ENCODE results near the gene RNF224.

DNA sequence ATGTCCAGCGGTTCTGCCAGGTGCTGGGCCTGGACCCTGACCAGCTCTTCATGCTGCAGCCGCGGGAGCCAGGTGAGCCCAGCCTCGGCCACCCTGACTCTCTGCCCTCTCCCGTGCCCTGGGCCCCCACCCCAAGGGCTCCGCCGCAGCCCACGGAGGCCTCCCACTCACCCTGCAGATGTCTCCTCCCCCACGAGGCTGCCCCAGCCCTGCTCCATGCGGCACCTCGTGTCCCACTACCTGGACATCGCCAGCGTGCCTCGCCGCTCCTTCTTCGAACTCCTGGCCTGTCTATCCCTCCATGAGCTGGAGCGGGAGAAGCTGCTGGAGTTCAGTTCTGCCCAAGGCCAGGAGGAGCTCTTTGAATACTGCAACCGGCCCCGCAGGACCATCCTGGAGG is 12.7 kb upstream of the RNF224 start:
- TF ChIP-seq, protein P1, sequence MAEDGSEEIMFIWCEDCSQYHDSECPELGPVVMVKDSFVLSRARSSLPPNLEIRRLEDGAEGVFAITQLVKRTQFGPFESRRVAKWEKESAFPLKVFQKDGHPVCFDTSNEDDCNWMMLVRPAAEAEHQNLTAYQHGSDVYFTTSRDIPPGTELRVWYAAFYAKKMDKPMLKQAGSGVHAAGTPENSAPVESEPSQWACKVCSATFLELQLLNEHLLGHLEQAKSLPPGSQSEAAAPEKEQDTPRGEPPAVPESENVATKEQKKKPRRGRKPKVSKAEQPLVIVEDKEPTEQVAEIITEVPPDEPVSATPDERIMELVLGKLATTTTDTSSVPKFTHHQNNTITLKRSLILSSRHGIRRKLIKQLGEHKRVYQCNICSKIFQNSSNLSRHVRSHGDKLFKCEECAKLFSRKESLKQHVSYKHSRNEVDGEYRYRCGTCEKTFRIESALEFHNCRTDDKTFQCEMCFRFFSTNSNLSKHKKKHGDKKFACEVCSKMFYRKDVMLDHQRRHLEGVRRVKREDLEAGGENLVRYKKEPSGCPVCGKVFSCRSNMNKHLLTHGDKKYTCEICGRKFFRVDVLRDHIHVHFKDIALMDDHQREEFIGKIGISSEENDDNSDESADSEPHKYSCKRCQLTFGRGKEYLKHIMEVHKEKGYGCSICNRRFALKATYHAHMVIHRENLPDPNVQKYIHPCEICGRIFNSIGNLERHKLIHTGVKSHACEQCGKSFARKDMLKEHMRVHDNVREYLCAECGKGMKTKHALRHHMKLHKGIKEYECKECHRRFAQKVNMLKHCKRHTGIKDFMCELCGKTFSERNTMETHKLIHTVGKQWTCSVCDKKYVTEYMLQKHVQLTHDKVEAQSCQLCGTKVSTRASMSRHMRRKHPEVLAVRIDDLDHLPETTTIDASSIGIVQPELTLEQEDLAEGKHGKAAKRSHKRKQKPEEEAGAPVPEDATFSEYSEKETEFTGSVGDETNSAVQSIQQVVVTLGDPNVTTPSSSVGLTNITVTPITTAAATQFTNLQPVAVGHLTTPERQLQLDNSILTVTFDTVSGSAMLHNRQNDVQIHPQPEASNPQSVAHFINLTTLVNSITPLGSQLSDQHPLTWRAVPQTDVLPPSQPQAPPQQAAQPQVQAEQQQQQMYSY (CRISPR knock-in tag; IDR thresholded peaks at IDR 0.05), result no peak
- TF ChIP-seq, protein P2, sequence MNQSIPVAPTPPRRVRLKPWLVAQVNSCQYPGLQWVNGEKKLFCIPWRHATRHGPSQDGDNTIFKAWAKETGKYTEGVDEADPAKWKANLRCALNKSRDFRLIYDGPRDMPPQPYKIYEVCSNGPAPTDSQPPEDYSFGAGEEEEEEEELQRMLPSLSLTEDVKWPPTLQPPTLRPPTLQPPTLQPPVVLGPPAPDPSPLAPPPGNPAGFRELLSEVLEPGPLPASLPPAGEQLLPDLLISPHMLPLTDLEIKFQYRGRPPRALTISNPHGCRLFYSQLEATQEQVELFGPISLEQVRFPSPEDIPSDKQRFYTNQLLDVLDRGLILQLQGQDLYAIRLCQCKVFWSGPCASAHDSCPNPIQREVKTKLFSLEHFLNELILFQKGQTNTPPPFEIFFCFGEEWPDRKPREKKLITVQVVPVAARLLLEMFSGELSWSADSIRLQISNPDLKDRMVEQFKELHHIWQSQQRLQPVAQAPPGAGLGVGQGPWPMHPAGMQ (IDR thresholded peaks at IDR 0.05; ENCODE audit: borderline replicate concordance), result no peak
- TF ChIP-seq, protein P3, sequence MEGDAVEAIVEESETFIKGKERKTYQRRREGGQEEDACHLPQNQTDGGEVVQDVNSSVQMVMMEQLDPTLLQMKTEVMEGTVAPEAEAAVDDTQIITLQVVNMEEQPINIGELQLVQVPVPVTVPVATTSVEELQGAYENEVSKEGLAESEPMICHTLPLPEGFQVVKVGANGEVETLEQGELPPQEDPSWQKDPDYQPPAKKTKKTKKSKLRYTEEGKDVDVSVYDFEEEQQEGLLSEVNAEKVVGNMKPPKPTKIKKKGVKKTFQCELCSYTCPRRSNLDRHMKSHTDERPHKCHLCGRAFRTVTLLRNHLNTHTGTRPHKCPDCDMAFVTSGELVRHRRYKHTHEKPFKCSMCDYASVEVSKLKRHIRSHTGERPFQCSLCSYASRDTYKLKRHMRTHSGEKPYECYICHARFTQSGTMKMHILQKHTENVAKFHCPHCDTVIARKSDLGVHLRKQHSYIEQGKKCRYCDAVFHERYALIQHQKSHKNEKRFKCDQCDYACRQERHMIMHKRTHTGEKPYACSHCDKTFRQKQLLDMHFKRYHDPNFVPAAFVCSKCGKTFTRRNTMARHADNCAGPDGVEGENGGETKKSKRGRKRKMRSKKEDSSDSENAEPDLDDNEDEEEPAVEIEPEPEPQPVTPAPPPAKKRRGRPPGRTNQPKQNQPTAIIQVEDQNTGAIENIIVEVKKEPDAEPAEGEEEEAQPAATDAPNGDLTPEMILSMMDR (IDR thresholded peaks at IDR 0.05 in 2 of 3, conservative IDR thresholded peaks at IDR 0.05 in 1 of 3; ENCODE audit: control insufficient read depth in 2 of 3, extremely low read depth in 1 of 3, insufficient read depth in 1 of 3, low read depth in 3 of 3, low read length in 3 of 3), result no peak
- TF ChIP-seq, protein P4, sequence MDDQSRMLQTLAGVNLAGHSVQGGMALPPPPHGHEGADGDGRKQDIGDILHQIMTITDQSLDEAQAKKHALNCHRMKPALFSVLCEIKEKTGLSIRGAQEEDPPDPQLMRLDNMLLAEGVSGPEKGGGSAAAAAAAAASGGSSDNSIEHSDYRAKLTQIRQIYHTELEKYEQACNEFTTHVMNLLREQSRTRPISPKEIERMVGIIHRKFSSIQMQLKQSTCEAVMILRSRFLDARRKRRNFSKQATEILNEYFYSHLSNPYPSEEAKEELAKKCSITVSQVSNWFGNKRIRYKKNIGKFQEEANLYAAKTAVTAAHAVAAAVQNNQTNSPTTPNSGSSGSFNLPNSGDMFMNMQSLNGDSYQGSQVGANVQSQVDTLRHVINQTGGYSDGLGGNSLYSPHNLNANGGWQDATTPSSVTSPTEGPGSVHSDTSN (IDR thresholded peaks at IDR 0.05; ENCODE audit: insufficient replicate concordance, low read depth, low read length), result no peak
- TF ChIP-seq, protein P5, sequence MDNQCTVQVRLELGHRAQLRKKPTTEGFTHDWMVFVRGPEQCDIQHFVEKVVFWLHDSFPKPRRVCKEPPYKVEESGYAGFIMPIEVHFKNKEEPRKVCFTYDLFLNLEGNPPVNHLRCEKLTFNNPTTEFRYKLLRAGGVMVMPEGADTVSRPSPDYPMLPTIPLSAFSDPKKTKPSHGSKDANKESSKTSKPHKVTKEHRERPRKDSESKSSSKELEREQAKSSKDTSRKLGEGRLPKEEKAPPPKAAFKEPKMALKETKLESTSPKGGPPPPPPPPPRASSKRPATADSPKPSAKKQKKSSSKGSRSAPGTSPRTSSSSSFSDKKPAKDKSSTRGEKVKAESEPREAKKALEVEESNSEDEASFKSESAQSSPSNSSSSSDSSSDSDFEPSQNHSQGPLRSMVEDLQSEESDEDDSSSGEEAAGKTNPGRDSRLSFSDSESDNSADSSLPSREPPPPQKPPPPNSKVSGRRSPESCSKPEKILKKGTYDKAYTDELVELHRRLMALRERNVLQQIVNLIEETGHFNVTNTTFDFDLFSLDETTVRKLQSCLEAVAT (IDR thresholded peaks at IDR 0.05), result no peak
- TF ChIP-seq ZNF207 (IDR thresholded peaks at IDR 0.05; ENCODE audit: borderline replicate concordance) (no peak), BRCA1 (IDR thresholded peaks at IDR 0.05; ENCODE audit: low read depth, low read length) (no peak), POLR2A (IDR thresholded peaks at IDR 0.05; ENCODE audit: low read depth, low read length) (no peak)

Measured in GM12878 (cell line).